K562 (cell line): ENCODE results near the gene KHSRP. TPM values are rescaled to one million over a fixed set of nuclear protein-coding genes. Genes with fewer than 3 reads are reported as not detected.

Source experiments
- ATAC-seq: fragments of 200-7000 bp; cut with Tn5 transposase; 3 replicates; pipeline ENCODE4 v1.9.1; 2020; ENCODE audit warnings: moderate library complexity
- BruUV-seq: library from RNA; stranded (reverse); fragments of 400-500 nt; replicated peaks from 2 replicates; lab custom pipeline; 2021; lab: Mats Ljungman, UMichigan
- CTCF ChIA-PET: fragments of 300-600 bp; formaldehyde crosslinking; extraction: SDS; loops from one replicate; lab custom pipeline; 2021; ENCODE audit warnings: low intra/inter-chr PET ratio; lab: Yijun Ruan, JAX
- POLR2A ChIA-PET: fragments of 300-600, 350-650 bp; sonication (Branson Sonifier 250); formaldehyde crosslinking; extraction: SDS; loops from one replicate; lab custom pipeline; 2021; ENCODE audit warnings: antibody characterized with exemption, inconsistent platforms; lab: Yijun Ruan, JAX
- DNase-seq, 4 experiments: peaks; one replicate each; pipeline versions ENCODE4 v3.0.0 to v3.0.0-alpha.2; 2011 to 2018; ENCODE audit warnings: low spot score in 3 of 4, mixed read lengths in 3 of 4; ENCODE audit errors: extremely low read depth in 1 of 4
- FAIRE-seq: peaks from 2 replicates; lab custom pipeline; 2011; peaks lifted over from hg19 to GRCh38; lab: Jason Lieb, UNC
- H2AFZ ChIP-seq: 2 replicates; pipeline ENCODE4 v1.6.0; 2011; ENCODE audit warnings: low read depth, low read length, control low read depth, inconsistent platforms
- H3K27ac ChIP-seq: fragments of 200-600 bp; 3 replicates; pipeline ENCODE4 v1.8.0; 2011; ENCODE audit warnings: low read depth, mild to moderate bottlenecking, control low read depth, inconsistent platforms, low read length, moderate library complexity, mixed read lengths; ENCODE audit errors: extremely low read depth
- H3K27me3 ChIP-seq, 2 experiments: fragments of 300-600 bp in 1 of 2; 2 replicates in 1 of 2; 3 replicates in 1 of 2; pipeline versions ENCODE4 v1.6.0 to v1.8.0; 2011; ENCODE audit warnings: inconsistent platforms in 2 of 2, low read length in 2 of 2, mild to moderate bottlenecking in 1 of 2, mixed read lengths in 1 of 2, moderate library complexity in 1 of 2; ENCODE audit not compliant: control insufficient read depth in 2 of 2, insufficient read depth in 2 of 2
- H3K36me3 ChIP-seq: fragments of 300-600 bp; 3 replicates; pipeline ENCODE4 v1.8.0; 2011; ENCODE audit warnings: mild to moderate bottlenecking, low read length, inconsistent platforms; ENCODE audit not compliant: control insufficient read depth, insufficient read depth
- H3K4me1 ChIP-seq, 2 experiments: fragments of 200-600 bp in 1 of 2; replicated peaks in 1 of 2; 2 replicates in 1 of 2; 3 replicates in 1 of 2; pipeline versions ENCODE4 v1.5.1 to v1.8.0; 2011; ENCODE audit warnings: inconsistent platforms in 2 of 2, low read length in 2 of 2, mild to moderate bottlenecking in 1 of 2, mixed read lengths in 1 of 2, moderate library complexity in 1 of 2; ENCODE audit not compliant: control insufficient read depth in 2 of 2, insufficient read depth in 2 of 2
- H3K4me2 ChIP-seq: 2 replicates; pipeline ENCODE4 v1.6.1; 2011; ENCODE audit warnings: low read length, control low read depth, inconsistent platforms, mixed read lengths; ENCODE audit not compliant: insufficient read depth
- H3K4me3 ChIP-seq: fragments of 200-600 bp; sonication (generic), shearing (Covaris generic); 2 replicates; pipeline ENCODE4 v1.5.1; 2016; ENCODE audit warnings: control low read depth, inconsistent platforms
- H3K79me2 ChIP-seq: fragments of 200-600 bp; 3 replicates; pipeline ENCODE4 v1.8.0; 2011; ENCODE audit warnings: low read length, inconsistent platforms; ENCODE audit not compliant: control insufficient read depth, insufficient read depth
- H3K9ac ChIP-seq, 2 experiments: 2 replicates each; pipeline versions ENCODE4 v1.6.0 to v1.6.1; 2011; ENCODE audit warnings: low read depth in 2 of 2, low read length in 2 of 2, control low read depth in 1 of 2, inconsistent platforms in 1 of 2, mild to moderate bottlenecking in 1 of 2, mixed read lengths in 1 of 2; ENCODE audit not compliant: insufficient read depth in 1 of 2
- H3K9me1 ChIP-seq: one replicate; pipeline ENCODE4 v1.6.0; 2011; ENCODE audit warnings: inconsistent platforms, mild to moderate bottlenecking, low read length, moderate library complexity; ENCODE audit not compliant: control insufficient read depth, insufficient read depth
- H3K9me3 ChIP-seq: replicated peaks from 2 replicates; pipeline ENCODE4 v1.5.1; 2011; ENCODE audit warnings: low read depth, low read length, inconsistent platforms; ENCODE audit not compliant: control insufficient read depth, insufficient read depth
- H4K20me1 ChIP-seq: replicated peaks from 2 replicates; pipeline ENCODE4 v1.6.1; 2011; ENCODE audit warnings: low read length, inconsistent platforms, mixed read lengths; ENCODE audit not compliant: control insufficient read depth, insufficient read depth
- CEBPB ChIP-seq: fragments of 450-650 bp; IDR thresholded peaks from 2 replicates; pipeline ENCODE4 v1.6.1; 2016; ENCODE audit warnings: missing genetic modification characterization, missing compliant biosample characterization
- CHD1 ChIP-seq: fragments of 200-600 bp; sonication (generic); IDR thresholded peaks from one replicate; pipeline ENCODE4 v1.6.1; 2012; ENCODE audit warnings: mild to moderate bottlenecking, moderate library complexity, low read length, inconsistent platforms
- ELF4 ChIP-seq: fragments of 450-650 bp; formaldehyde crosslinking; IDR thresholded peaks from 2 replicates; pipeline ENCODE4 v1.4.0; 2022; ENCODE audit warnings: missing genetic modification characterization
- HMGN3 ChIP-seq: IDR thresholded peaks from 2 replicates; pipeline ENCODE4 v1.6.1; 2011; ENCODE audit warnings: borderline replicate concordance, low read depth, mild to moderate bottlenecking, mixed read lengths, low read length; ENCODE audit not compliant: insufficient read length; ENCODE audit errors: extremely low read depth
- MAZ ChIP-seq, 2 experiments: fragments of 450-650 bp in 1 of 2; sonication (generic) in 1 of 2; formaldehyde crosslinking; IDR thresholded peaks in 1 of 2; conservative IDR thresholded peaks in 1 of 2; 2 replicates each; pipeline versions ENCODE4 v1.4.0 to v1.5.0; 2020; ENCODE audit warnings: mild to moderate bottlenecking in 1 of 2, missing genetic modification reagents in 1 of 2
- MXI1 ChIP-seq: IDR thresholded peaks from 2 replicates; pipeline ENCODE4 v1.6.1; 2011; ENCODE audit warnings: low read depth, mild to moderate bottlenecking, improper control_type of control experiment, low read length
- RBM39 ChIP-seq: fragments of 200-400 bp; formaldehyde crosslinking; optimal IDR thresholded peaks from 2 replicates; pipeline ENCODE3; 2018; ENCODE audit warnings: low read depth, low read length
- SMAD3 ChIP-seq: fragments of 450-650 bp; formaldehyde crosslinking; conservative IDR thresholded peaks from 2 replicates; pipeline ENCODE4 v1.4.0; 2020; ENCODE audit warnings: mild to moderate bottlenecking
- SMARCA4 ChIP-seq: fragments of 450-650 bp; IDR thresholded peaks from 2 replicates; pipeline ENCODE4 v1.6.1; 2016
- XRCC3 ChIP-seq: fragments of 450-650 bp; IDR thresholded peaks from 2 replicates; pipeline ENCODE4 v1.6.1; 2017; ENCODE audit warnings: mild to moderate bottlenecking, moderate library complexity
- ZNF263 ChIP-seq: sonication (generic); formaldehyde crosslinking; IDR thresholded peaks from 2 replicates; pipeline ENCODE4 v1.8.0; 2022; ENCODE audit warnings: mild to moderate bottlenecking, missing genetic modification reagents, borderline replicate concordance
- ZNF347 ChIP-seq: fragments of 450-650 bp; formaldehyde crosslinking; IDR thresholded peaks from 2 replicates; pipeline ENCODE4 v1.4.0; 2020; ENCODE audit warnings: low read depth, mild to moderate bottlenecking, moderate library complexity
- ZNF695 ChIP-seq: fragments of 450-650 bp; formaldehyde crosslinking; IDR thresholded peaks from 2 replicates; pipeline ENCODE4 v1.4.0; 2020; ENCODE audit warnings: mild to moderate bottlenecking, moderate library complexity
- WGBS: fragments of 100-300 bp; shearing (Covaris generic); methylation state at CpG from one replicate; pipeline ENCODE4 v1.1.6; 2016; ENCODE audit warnings: low coverage, mixed read lengths; ENCODE audit not compliant: insufficient coverage; ENCODE audit errors: missing lambda C conversion rate; 5-methylcytosine and 5-hydroxymethylcytosine counted together
- in situ Hi-C: fragments of 300-500 bp; cut with MboI; formaldehyde crosslinking; loops from 4 replicates; pipeline ENCODE4 v1.15.0; 2018; ENCODE audit warnings: inconsistent platforms, mixed read lengths
- intact Hi-C: fragments of 100-400 bp; cut with micrococcal nuclease; formaldehyde crosslinking; loops from 2 replicates; pipeline ENCODE4 v1.14.2; 2022
- polyA plus RNA-seq, 8 experiments: library from polyadenylated mRNA; depleted of rRNA in 4 of 8; stranded (reverse) in 5 of 8; unstranded in 3 of 8; fragments of >200 nt; fragmentation: Nextera tagmentation in 2 of 8; fragmentation: Illumina TruSeq in 1 of 8; extraction: Ambion mirVana in 2 of 8; extraction: Trizol in 1 of 8; gene quantifications; 2 replicates each; pipeline versions ENCODE4 v1.2.1 to v1.2.3, GENCODE V29; 2011 to 2014; ENCODE audit warnings: inconsistent platforms in 1 of 8, missing spikeins in 1 of 8
- total RNA-seq, 7 experiments: library from RNA; depleted of rRNA in 6 of 7; stranded (reverse); fragments of >200 nt in 6 of 7; fragmentation: Illumina TruSeq in 2 of 7; extraction: Trizol in 2 of 7; gene quantifications; 2 replicates each; pipeline versions ENCODE4 v1.2.1 to v1.2.3, GENCODE V29; 2011 to 2021; ENCODE audit warnings: low replicate concordance in 1 of 7
- TF ChIP-seq, protein P1 (sequence below), 3 experiments: fragments of 200-800 bp in 1 of 3; sonication (Bioruptor generic) in 1 of 3; sonication (generic) in 1 of 3; formaldehyde crosslinking in 1 of 3; IDR thresholded peaks; 2 replicates each; pipeline versions ENCODE4 v1.6.1 to v1.8.0; 2016 to 2022; ENCODE audit warnings: mild to moderate bottlenecking in 2 of 3, missing compliant biosample characterization in 2 of 3, missing genetic modification characterization in 2 of 3, missing genetic modification reagents in 1 of 3
- TF ChIP-seq, protein P2 (sequence below): fragments of 150-350 bp; IDR thresholded peaks from 2 replicates; pipeline ENCODE4 v1.6.1; 2014; ENCODE audit warnings: low read depth, mild to moderate bottlenecking, low read length, borderline replicate concordance

KHSRP gene
- total and polyA plus RNA-seq, 9 of the 15 experiments (the other 6 are each of a cell fraction or from before 2014, with no cell fraction given): 4.2 to 564 (median 139) TPM

DNA sequence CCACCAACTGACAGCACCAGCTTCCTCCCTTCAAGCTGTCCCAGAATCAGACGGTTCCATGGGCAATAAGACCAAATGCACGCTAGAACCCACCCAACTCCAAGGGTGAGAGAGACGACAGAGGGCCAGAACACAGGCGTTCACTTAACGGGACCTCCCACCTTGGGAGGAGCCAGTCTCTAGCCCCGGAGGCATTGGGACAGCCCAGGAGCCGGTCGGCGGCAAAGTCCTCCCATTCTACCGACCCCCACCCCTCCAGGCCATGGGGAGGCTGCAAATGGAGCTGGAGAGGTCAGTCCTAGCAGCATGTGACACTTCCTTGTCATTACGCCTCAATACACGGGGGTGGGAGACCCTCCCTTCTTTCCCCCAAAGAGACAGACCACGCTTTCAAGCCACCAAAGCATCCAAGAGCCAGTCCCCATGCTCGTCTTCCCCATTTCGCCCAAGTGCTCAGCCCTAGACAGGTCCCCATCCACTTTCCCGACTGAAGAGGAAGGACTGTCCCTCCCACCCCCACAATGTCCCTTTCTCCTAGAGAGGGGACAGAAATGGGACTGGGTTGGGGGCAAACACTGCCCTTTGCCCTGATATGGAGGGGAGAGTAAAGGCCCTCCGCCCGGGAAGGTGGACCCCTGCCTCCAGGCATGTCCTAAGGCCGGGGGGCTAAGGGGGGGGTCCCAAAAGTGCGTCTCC lies 964 bp downstream of the KHSRP start:
- POLR2A ChIA-PET: interaction anchor here (0.7 to 2.4 kb wide), 3 partner anchors 9 to 147 kb away, joined by 3 to 16 read pairs (median 3); no protein-coding TSS in a partner anchor
- peaks cover 51% of the 10 kb centered on the region for H4K20me1 ChIP-seq
- peak overlapping the region; percentile 70 for H3K27ac ChIP-seq
- H3K4me1 ChIP-seq: peaks cover 17 to 43% of the 10 kb centered on the region in 2 experiments
- intact Hi-C loops (loop anchor here (10.0 kb wide), 2 partner anchors 109 to 259 kb away; no protein-coding TSS in a partner anchor), in situ Hi-C loops (no loop called here)
- peaks cover 11% of the 10 kb centered on the region for H3K9me1 ChIP-seq
- peak overlapping the region; percentile 95 for H3K4me2 ChIP-seq
- CTCF ChIA-PET: no interaction called here
- H3K9me3 ChIP-seq: no peaks in the 10 kb centered on the region
- FAIRE-seq (peak; percentile 87), ATAC-seq (peak; percentile 23), DNase-seq (peak; percentile 43 to 76 (median 54))
- BruUV-seq: no TSS peak
- H3K79me2 ChIP-seq: peaks cover 63% of the 10 kb centered on the region
- H3K9ac ChIP-seq: peak overlapping the region; percentile 80 to 92
- 0% methylated on average over 20 of the region's 20 CpGs for WGBS
- peak overlapping the region; percentile 82 for H3K4me3 ChIP-seq
- H3K27me3 ChIP-seq: no peaks in the 10 kb centered on the region
- H3K36me3 ChIP-seq: peaks cover 47% of the 10 kb centered on the region
- no peak overlapping the region for H2AFZ ChIP-seq
- TF ChIP-seq ELF4 (CRISPR knock-in tag) (peak; percentile 29; the same call in 1 of the 2 replicates), HMGN3 (no peak), SMAD3 (CRISPR knock-in tag) (no peak), ZNF263 (CRISPR knock-in tag) (peak; percentile 40; the same call in 1 of the 2 replicates), ZNF695 (CRISPR knock-in tag) (no peak), MAZ (CRISPR knock-in tag; conservative IDR thresholded peaks at IDR 0.05 in 1 of 2, IDR thresholded peaks at IDR 0.05 in 1 of 2) (peak in 1 of 2 experiments; percentile 8; a peak in 1 of 4 replicates), XRCC3 (no peak), MXI1 (peak; percentile 38; the same call in 1 of the 2 replicates), SMARCA4 (no peak), RBM39 (no peak), CHD1 (peak; percentile 80), ZNF347 (CRISPR knock-in tag) (no peak), CEBPB (tag) (no peak)
- TF ChIP-seq, protein P1, sequence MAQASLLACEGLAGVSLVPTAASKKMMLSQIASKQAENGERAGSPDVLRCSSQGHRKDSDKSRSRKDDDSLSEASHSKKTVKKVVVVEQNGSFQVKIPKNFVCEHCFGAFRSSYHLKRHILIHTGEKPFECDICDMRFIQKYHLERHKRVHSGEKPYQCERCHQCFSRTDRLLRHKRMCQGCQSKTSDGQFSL (CRISPR knock-in tag; IDR thresholded peaks at IDR 0.05): no peak
- TF ChIP-seq, protein P1 (tag; IDR thresholded peaks at IDR 0.05): peak in 1 of 2 experiments; percentile 47; a peak in 1 of 4 replicates
- TF ChIP-seq, protein P2, sequence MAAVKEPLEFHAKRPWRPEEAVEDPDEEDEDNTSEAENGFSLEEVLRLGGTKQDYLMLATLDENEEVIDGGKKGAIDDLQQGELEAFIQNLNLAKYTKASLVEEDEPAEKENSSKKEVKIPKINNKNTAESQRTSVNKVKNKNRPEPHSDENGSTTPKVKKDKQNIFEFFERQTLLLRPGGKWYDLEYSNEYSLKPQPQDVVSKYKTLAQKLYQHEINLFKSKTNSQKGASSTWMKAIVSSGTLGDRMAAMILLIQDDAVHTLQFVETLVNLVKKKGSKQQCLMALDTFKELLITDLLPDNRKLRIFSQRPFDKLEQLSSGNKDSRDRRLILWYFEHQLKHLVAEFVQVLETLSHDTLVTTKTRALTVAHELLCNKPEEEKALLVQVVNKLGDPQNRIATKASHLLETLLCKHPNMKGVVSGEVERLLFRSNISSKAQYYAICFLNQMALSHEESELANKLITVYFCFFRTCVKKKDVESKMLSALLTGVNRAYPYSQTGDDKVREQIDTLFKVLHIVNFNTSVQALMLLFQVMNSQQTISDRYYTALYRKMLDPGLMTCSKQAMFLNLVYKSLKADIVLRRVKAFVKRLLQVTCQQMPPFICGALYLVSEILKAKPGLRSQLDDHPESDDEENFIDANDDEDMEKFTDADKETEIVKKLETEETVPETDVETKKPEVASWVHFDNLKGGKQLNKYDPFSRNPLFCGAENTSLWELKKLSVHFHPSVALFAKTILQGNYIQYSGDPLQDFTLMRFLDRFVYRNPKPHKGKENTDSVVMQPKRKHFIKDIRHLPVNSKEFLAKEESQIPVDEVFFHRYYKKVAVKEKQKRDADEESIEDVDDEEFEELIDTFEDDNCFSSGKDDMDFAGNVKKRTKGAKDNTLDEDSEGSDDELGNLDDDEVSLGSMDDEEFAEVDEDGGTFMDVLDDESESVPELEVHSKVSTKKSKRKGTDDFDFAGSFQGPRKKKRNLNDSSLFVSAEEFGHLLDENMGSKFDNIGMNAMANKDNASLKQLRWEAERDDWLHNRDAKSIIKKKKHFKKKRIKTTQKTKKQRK: no peak
